PC-9 (cell line): ENCODE results near the gene MYO16. TPM values are rescaled to one million over a fixed set of nuclear protein-coding genes. Genes with fewer than 3 reads are reported as not detected.

Experiments used
- BruUV-seq: library from RNA; stranded (reverse); fragments of 400-500 nt; replicated peaks from 2 replicates; lab custom pipeline; 2021; lab: Mats Ljungman, UMichigan
- CTCF ChIA-PET: fragments of 300-600 bp; sonication (Branson Sonifier 250); formaldehyde crosslinking; loops from one replicate; lab custom pipeline; 2022; ENCODE audit warnings: antibody characterized with exemption; lab: Charles Lee
- POLR2A ChIA-PET: fragments of 300-600 bp; sonication (Branson Sonifier 250); formaldehyde crosslinking; loops from one replicate; lab custom pipeline; 2022; ENCODE audit warnings: antibody characterized with exemption; ENCODE audit not compliant: unreplicated experiment; lab: Charles Lee
- DNase-seq, 2 experiments: peaks; one replicate each; pipeline versions ENCODE4 v3.0.0 to v3.0.0-alpha.2; 2015 to 2022; ENCODE audit warnings: mixed read lengths in 1 of 2
- H2AFZ ChIP-seq: fragments of 200-600 bp; sonication (generic); 2 replicates; pipeline ENCODE4 v1.8.1; 2017; ENCODE audit warnings: antibody characterized with exemption
- H3F3A ChIP-seq: fragments of 200-600 bp; sonication (generic); 2 replicates; pipeline ENCODE4 v1.8.1; 2017; ENCODE audit warnings: antibody characterized with exemption, mild to moderate bottlenecking, low read depth; ENCODE audit not compliant: insufficient read depth
- H3K27ac ChIP-seq: fragments of 200-600 bp; sonication (generic); 2 replicates; pipeline ENCODE4 v1.6.1; 2016; ENCODE audit warnings: mixed run types
- H3K27me3 ChIP-seq: fragments of 200-600 bp; sonication (generic); 2 replicates; pipeline ENCODE4 v1.6.1; 2016; ENCODE audit warnings: low read depth, mixed run types; ENCODE audit not compliant: insufficient read depth
- H3K36me3 ChIP-seq: fragments of 200-600 bp; sonication (generic); 2 replicates; pipeline ENCODE4 v1.6.1; 2016; ENCODE audit warnings: low read depth, mixed run types
- H3K4me1 ChIP-seq: fragments of 200-600 bp; sonication (generic); replicated peaks from 2 replicates; pipeline ENCODE4 v1.6.1; 2016; ENCODE audit warnings: mixed run types; ENCODE audit not compliant: insufficient read depth
- H3K4me2 ChIP-seq: fragments of 200-600 bp; sonication (generic); 2 replicates; pipeline ENCODE4 v1.6.1; 2017; ENCODE audit warnings: mixed run types
- H3K4me3 ChIP-seq: fragments of 200-600 bp; sonication (generic); 2 replicates; pipeline ENCODE4 v1.6.1; 2016; ENCODE audit warnings: mixed run types
- H3K79me2 ChIP-seq: fragments of 200-600 bp; sonication (generic); 2 replicates; pipeline ENCODE4 v1.6.1; 2017; ENCODE audit warnings: low read depth, mixed run types
- H3K9me2 ChIP-seq: fragments of 200-600 bp; sonication (generic); 2 replicates; pipeline ENCODE4 v1.8.1; 2017; ENCODE audit warnings: mild to moderate bottlenecking; ENCODE audit not compliant: insufficient read depth
- H3K9me3 ChIP-seq: fragments of 200-600 bp; sonication (generic); 2 replicates; pipeline ENCODE4 v1.8.1; 2016; ENCODE audit warnings: low read depth; ENCODE audit not compliant: insufficient read depth
- H4K20me1 ChIP-seq: fragments of 200-600 bp; sonication (generic); 2 replicates; pipeline ENCODE4 v1.8.1; 2017; ENCODE audit not compliant: insufficient read depth
- CTCF ChIP-seq: fragments of 200-600 bp; sonication (generic); conservative IDR thresholded peaks from 2 replicates; pipeline ENCODE4 v1.6.1; 2017; ENCODE audit warnings: mixed run types, antibody characterized with exemption, mild to moderate bottlenecking, moderate library complexity
- EZH2 ChIP-seq: fragments of 200-600 bp; sonication (generic); IDR thresholded peaks from 2 replicates; pipeline ENCODE4 v1.8.0; 2017; ENCODE audit warnings: antibody characterized with exemption, low read depth
- intact Hi-C: fragments of 100-400 bp; cut with micrococcal nuclease; formaldehyde crosslinking; loops from one replicate; pipeline ENCODE4 v1.10.0; 2022; ENCODE audit not compliant: unreplicated experiment
- total RNA-seq: library from RNA; stranded (reverse); gene quantifications from 2 replicates; pipeline ENCODE4 v1.2.3, GENCODE V29; 2021

MYO16 gene
- total RNA-seq, 1 experiment from 2014 or later, result 0.59 TPM

- DNase-seq, result no peak
- Histone ChIP-seq H3F3A (no peaks in the 10 kb centered on the region), H3K4me1 (no peaks in the 10 kb centered on the region), H3K4me3 (no peak overlapping the region), H3K79me2 (no peaks in the 10 kb centered on the region), H3K9me3 (no peaks in the 10 kb centered on the region), H4K20me1 (no peaks in the 10 kb centered on the region), H3K9me2 (no peaks in the 10 kb centered on the region), H3K27me3 (peaks cover 47% of the 10 kb centered on the region), H3K27ac (no peak overlapping the region), H3K36me3 (no peaks in the 10 kb centered on the region), H3K4me2 (no peak overlapping the region; the same call in 1 of the 2 replicates), H2AFZ (no peak overlapping the region; the same call in 1 of the 2 replicates)
- intact Hi-C loops, result no loop called here
- POLR2A ChIA-PET, result no interaction called here
- CTCF ChIA-PET, result no interaction called here
- TF ChIP-seq CTCF, result no peak
- BruUV-seq, result no TSS peak
Observed at GRCh38 chr13:108676620-108677019, 47.2 kb downstream of the MYO16 start.

GRCh38 chr13:108677806-108678205 lies 48.4 kb downstream of the MYO16 start:
- H3K9me2 ChIP-seq, result no peaks in the 10 kb centered on the region
- no peak overlapping the region for H3K4me3 ChIP-seq
- DNase-seq, result no peak
- BruUV-seq, result no TSS peak
- H3K36me3 ChIP-seq, result no peaks in the 10 kb centered on the region
- H2AFZ ChIP-seq, result no peak overlapping the region
- H3K4me1 ChIP-seq, result no peaks in the 10 kb centered on the region
- no peak overlapping the region for H3K4me2 ChIP-seq
- H3F3A ChIP-seq, result no peaks in the 10 kb centered on the region
- H3K27ac ChIP-seq, result no peak overlapping the region
- peaks cover 52% of the 10 kb centered on the region for H3K27me3 ChIP-seq
- no peaks in the 10 kb centered on the region for H3K79me2 ChIP-seq
- no peak for TF ChIP-seq CTCF
- TF ChIP-seq EZH2, result no peak
- ChIA-PET CTCF (no interaction called here), POLR2A (no interaction called here)
- no peaks in the 10 kb centered on the region for H3K9me3 ChIP-seq
- intact Hi-C loops, result no loop called here
- H4K20me1 ChIP-seq, result no peaks in the 10 kb centered on the region

- H3K4me1 ChIP-seq, result no peaks in the 10 kb centered on the region
- H3K79me2 ChIP-seq, result no peaks in the 10 kb centered on the region
- BruUV-seq, result no TSS peak
- no peaks in the 10 kb centered on the region for H3K36me3 ChIP-seq
- H4K20me1 ChIP-seq, result no peaks in the 10 kb centered on the region
- intact Hi-C loops, result no loop called here
- TF ChIP-seq EZH2, result no peak
- no peak for TF ChIP-seq CTCF
- POLR2A ChIA-PET, result no interaction called here
- DNase-seq, result no peak
- no peak overlapping the region for H3K4me2 ChIP-seq
- no peaks in the 10 kb centered on the region for H3F3A ChIP-seq
- peaks cover 35% of the 10 kb centered on the region for H3K27me3 ChIP-seq
- H3K4me3 ChIP-seq, result no peak overlapping the region
- no peak overlapping the region for H3K27ac ChIP-seq
- CTCF ChIA-PET, result no interaction called here
- H2AFZ ChIP-seq, result no peak overlapping the region
- H3K9me3 ChIP-seq, result no peaks in the 10 kb centered on the region
- no peaks in the 10 kb centered on the region for H3K9me2 ChIP-seq
Observed at GRCh38 chr13:108680011-108680410, 50.6 kb downstream of the MYO16 start.
